Measurements from ENCODE around the gene TNFRSF6B. TPM values are rescaled to one million over a fixed set of nuclear protein-coding genes. Genes with fewer than 3 reads are reported as not detected.

TNFRSF6B gene
- total and polyA plus RNA-seq, 4 donors, result 2.1 to 73.9 (median 8.7) TPM

- ATAC-seq (ENCODE audit: low FRiP score) (no peak), DNase-seq (peak in 1 of 2 donors; percentile 42)
- Histone ChIP-seq H3K4me1 (ENCODE audit: control insufficient read depth in 1 of 2, insufficient read depth in 2 of 2, low read length in 2 of 2) (no peaks in the 10 kb centered on the region), H3K27ac (ENCODE audit: low read depth in 1 of 2, low read length in 2 of 2) (no peak overlapping the region), H3K27me3 (ENCODE audit: control insufficient read depth in 1 of 2, insufficient read depth in 2 of 2, low read length in 1 of 2) (no peaks in the 10 kb centered on the region), H3K4me3 (ENCODE audit: low read length in 2 of 2) (no peak overlapping the region), H3K36me3 (ENCODE audit: control insufficient read depth in 1 of 2, insufficient read depth in 2 of 2, low read length in 1 of 2) (no peaks in the 10 kb centered on the region), H3K9me3 (ENCODE audit: control insufficient read depth, low read length) (no peaks in the 10 kb centered on the region)
- intact Hi-C loops (cut with DNase I), result no loop called here
- 93 to 97% methylated on average over 13 of the region's 13 CpGs for WGBS, 2 donors
Observed at GRCh38 chr20:63680427-63680826, 16.0 kb upstream of the TNFRSF6B start.

GRCh38 chr20:63680857-63681608 lies 15.4 kb upstream of the TNFRSF6B start:
- H3K27ac ChIP-seq (ENCODE audit: low read depth in 1 of 2, low read length in 2 of 2), result peak overlapping the region in 1 of 2 donors; percentile 6
- no peaks in the 10 kb centered on the region for H3K9me3 ChIP-seq (ENCODE audit: control insufficient read depth, low read length)
- ATAC-seq (ENCODE audit: low FRiP score) (no peak), DNase-seq (peak in 1 of 2 donors; percentile 53)
- WGBS, 2 donors, result 95 to 97% methylated on average over 23 of the region's 23 CpGs
- no peaks in the 10 kb centered on the region for H3K36me3 ChIP-seq (ENCODE audit: control insufficient read depth in 1 of 2, insufficient read depth in 2 of 2, low read length in 1 of 2)
- H3K27me3 ChIP-seq (ENCODE audit: control insufficient read depth in 1 of 2, insufficient read depth in 2 of 2, low read length in 1 of 2), result no peaks in the 10 kb centered on the region
- H3K4me3 ChIP-seq (ENCODE audit: low read length in 2 of 2), result no peak overlapping the region
- intact Hi-C loops (cut with DNase I), result loop anchor here in 1 of 2 donors (1.0 kb wide), 1 partner anchor 22 kb away; no protein-coding TSS in a partner anchor
- H3K4me1 ChIP-seq (ENCODE audit: control insufficient read depth in 1 of 2, insufficient read depth in 2 of 2, low read length in 2 of 2), result no peaks in the 10 kb centered on the region

GRCh38 chr20:63681609-63682142 lies 14.8 kb upstream of the TNFRSF6B start:
- no peaks in the 10 kb centered on the region for H3K9me3 ChIP-seq (ENCODE audit: control insufficient read depth, low read length)
- H3K4me3 ChIP-seq (ENCODE audit: low read length in 2 of 2), result no peak overlapping the region
- 96% methylated on average over 13 of the region's 13 CpGs for WGBS, 2 donors
- peak overlapping the region in 1 of 2 donors; percentile 76 for H3K27ac ChIP-seq (ENCODE audit: low read depth in 1 of 2, low read length in 2 of 2)
- intact Hi-C loops (cut with DNase I), result loop anchor here in 1 of 2 donors (1.0 kb wide), 1 partner anchor 22 kb away; no protein-coding TSS in a partner anchor
- H3K4me1 ChIP-seq (ENCODE audit: control insufficient read depth in 1 of 2, insufficient read depth in 2 of 2, low read length in 2 of 2), result no peaks in the 10 kb centered on the region
- no peak for DNase-seq
- ATAC-seq (ENCODE audit: low FRiP score), result no peak
- H3K27me3 ChIP-seq (ENCODE audit: control insufficient read depth in 1 of 2, insufficient read depth in 2 of 2, low read length in 1 of 2), result no peaks in the 10 kb centered on the region
- H3K36me3 ChIP-seq (ENCODE audit: control insufficient read depth in 1 of 2, insufficient read depth in 2 of 2, low read length in 1 of 2), result no peaks in the 10 kb centered on the region

GRCh38 chr20:63682384-63683139 lies 13.9 kb upstream of the TNFRSF6B start:
- DNase-seq (peak; percentile 93), ATAC-seq (ENCODE audit: low FRiP score) (peak; percentile 85)
- Histone ChIP-seq H3K4me3 (ENCODE audit: low read length in 2 of 2) (no peak overlapping the region), H3K9me3 (ENCODE audit: control insufficient read depth, low read length) (no peaks in the 10 kb centered on the region), H3K4me1 (ENCODE audit: control insufficient read depth in 1 of 2, insufficient read depth in 2 of 2, low read length in 2 of 2) (no peaks in the 10 kb centered on the region), H3K36me3 (ENCODE audit: control insufficient read depth in 1 of 2, insufficient read depth in 2 of 2, low read length in 1 of 2) (no peaks in the 10 kb centered on the region), H3K27ac (ENCODE audit: low read depth in 1 of 2, low read length in 2 of 2) (peak overlapping the region in 1 of 2 donors; percentile 81), H3K27me3 (ENCODE audit: control insufficient read depth in 1 of 2, insufficient read depth in 2 of 2, low read length in 1 of 2) (no peaks in the 10 kb centered on the region)
- intact Hi-C loops (cut with DNase I), result no loop called here
- WGBS, 2 donors, result 24 to 27% methylated on average over 22 of the region's 22 CpGs

- DNase-seq, result no peak
- WGBS, 2 donors, result 91% methylated on average over 21 of the region's 21 CpGs
- H3K4me1 ChIP-seq (ENCODE audit: control insufficient read depth in 1 of 2, insufficient read depth in 2 of 2, low read length in 2 of 2), result no peaks in the 10 kb centered on the region
- H3K27ac ChIP-seq (ENCODE audit: low read depth in 1 of 2, low read length in 2 of 2), result no peak overlapping the region
- no peaks in the 10 kb centered on the region for H3K27me3 ChIP-seq (ENCODE audit: control insufficient read depth in 1 of 2, insufficient read depth in 2 of 2, low read length in 1 of 2)
- no peaks in the 10 kb centered on the region for H3K36me3 ChIP-seq (ENCODE audit: control insufficient read depth in 1 of 2, insufficient read depth in 2 of 2, low read length in 1 of 2)
- no peak overlapping the region for H3K4me3 ChIP-seq (ENCODE audit: low read length in 2 of 2)
- no peaks in the 10 kb centered on the region for H3K9me3 ChIP-seq (ENCODE audit: control insufficient read depth, low read length)
- ATAC-seq (ENCODE audit: low FRiP score), result no peak
- intact Hi-C loops (cut with DNase I), result no loop called here
Observed at GRCh38 chr20:63685269-63686026, 11.0 kb upstream of the TNFRSF6B start.

GRCh38 chr20:63686094-63686491 lies 10.4 kb upstream of the TNFRSF6B start:
- DNase-seq, result no peak
- Histone ChIP-seq H3K4me3 (ENCODE audit: low read length in 2 of 2) (no peak overlapping the region), H3K27me3 (ENCODE audit: control insufficient read depth in 1 of 2, insufficient read depth in 2 of 2, low read length in 1 of 2) (no peaks in the 10 kb centered on the region), H3K27ac (ENCODE audit: low read depth in 1 of 2, low read length in 2 of 2) (no peak overlapping the region), H3K36me3 (ENCODE audit: control insufficient read depth in 1 of 2, insufficient read depth in 2 of 2, low read length in 1 of 2) (no peaks in the 10 kb centered on the region), H3K4me1 (ENCODE audit: control insufficient read depth in 1 of 2, insufficient read depth in 2 of 2, low read length in 2 of 2) (no peaks in the 10 kb centered on the region), H3K9me3 (ENCODE audit: control insufficient read depth, low read length) (no peaks in the 10 kb centered on the region)
- 91 to 92% methylated on average over 20 to 24 of the region's 24 CpGs for WGBS, 2 donors
- intact Hi-C loops (cut with DNase I), result no loop called here
- no peak for ATAC-seq (ENCODE audit: low FRiP score)

GRCh38 chr20:63686492-63687321 lies 9.7 kb upstream of the TNFRSF6B start:
- H3K4me3 ChIP-seq (ENCODE audit: low read length in 2 of 2), result no peak overlapping the region
- 72 to 73% methylated on average over 45 of the region's 45 CpGs for WGBS, 2 donors

More at GRCh38 chr20:63686492-63687321, 9.7 kb upstream of the TNFRSF6B start:
- DNase-seq (peak; percentile 88 to 91), ATAC-seq (ENCODE audit: low FRiP score) (peak; percentile 69)
- Histone ChIP-seq H3K27me3 (ENCODE audit: control insufficient read depth in 1 of 2, insufficient read depth in 2 of 2, low read length in 1 of 2) (no peaks in the 10 kb centered on the region), H3K4me1 (ENCODE audit: control insufficient read depth in 1 of 2, insufficient read depth in 2 of 2, low read length in 2 of 2) (no peaks in the 10 kb centered on the region), H3K9me3 (ENCODE audit: control insufficient read depth, low read length) (no peaks in the 10 kb centered on the region), H3K27ac (ENCODE audit: low read depth in 1 of 2, low read length in 2 of 2) (no peak overlapping the region), H3K36me3 (ENCODE audit: control insufficient read depth in 1 of 2, insufficient read depth in 2 of 2, low read length in 1 of 2) (no peaks in the 10 kb centered on the region)
- intact Hi-C loops (cut with DNase I), result no loop called here
